LNCAP (cell line): ENCODE measurements around the gene PALM.

ENCODE experiments used
- CTCF ChIP-seq: fragments of 450-650 bp; IDR thresholded peaks from 2 replicates; pipeline ENCODE4 v1.5.1; 2017; ENCODE audit warnings: mild to moderate bottlenecking

The PALM gene

GRCh38 chr19:686589-687297 is 22.0 kb upstream of the PALM start:
- TF ChIP-seq CTCF = no peak

GRCh38 chr19:687569-688166 is 21.1 kb upstream of the PALM start:
- no peak for TF ChIP-seq CTCF

- no peak for TF ChIP-seq CTCF
These were observed 20.5 kb upstream of the PALM start for GRCh38 chr19:688214-688613.

- no peak for TF ChIP-seq CTCF
These were observed 19.7 kb upstream of the PALM start for GRCh38 chr19:688992-689391.

- no peak for TF ChIP-seq CTCF
These were observed 18.5 kb upstream of the PALM start for GRCh38 chr19:690203-690602.

- no peak for TF ChIP-seq CTCF
These were observed 14.0 kb upstream of the PALM start for GRCh38 chr19:694481-695351.

GRCh38 chr19:695352-695949 is 13.3 kb upstream of the PALM start, which contains the start of gene PRSS57:
Gene PRSS57 (minus strand): TSS chr19:695452. CDS start chr19:695430, 22 bp downstream.
- no peak for TF ChIP-seq CTCF
